GM13976 (cell line): ENCODE data around the gene COL6A1.
A peak's percentile ranks its signal among the peaks of the same experiment; 100 is the strongest.

ENCODE experiments used
- DNase-seq: peaks from one replicate; pipeline ENCODE4 v3.0.0; 2012; ENCODE audit warnings: low spot score
- in situ Hi-C: fragments of 300-500 bp; cut with MboI; formaldehyde crosslinking; loops from one replicate; pipeline ENCODE4 v1.12.0; 2022; ENCODE audit warnings: low sequenced_read_pairs, mixed read lengths, inconsistent platforms; ENCODE audit not compliant: unreplicated experiment
- TF ChIP-seq, protein P1 (sequence below): IDR thresholded peaks from 2 replicates; pipeline ENCODE4 v1.5.1; 2012; ENCODE audit warnings: borderline replicate concordance, mild to moderate bottlenecking; ENCODE audit not compliant: insufficient read depth; ENCODE audit errors: extremely low read depth, missing control alignments, control extremely low read depth

Gene COL6A1

DNA sequence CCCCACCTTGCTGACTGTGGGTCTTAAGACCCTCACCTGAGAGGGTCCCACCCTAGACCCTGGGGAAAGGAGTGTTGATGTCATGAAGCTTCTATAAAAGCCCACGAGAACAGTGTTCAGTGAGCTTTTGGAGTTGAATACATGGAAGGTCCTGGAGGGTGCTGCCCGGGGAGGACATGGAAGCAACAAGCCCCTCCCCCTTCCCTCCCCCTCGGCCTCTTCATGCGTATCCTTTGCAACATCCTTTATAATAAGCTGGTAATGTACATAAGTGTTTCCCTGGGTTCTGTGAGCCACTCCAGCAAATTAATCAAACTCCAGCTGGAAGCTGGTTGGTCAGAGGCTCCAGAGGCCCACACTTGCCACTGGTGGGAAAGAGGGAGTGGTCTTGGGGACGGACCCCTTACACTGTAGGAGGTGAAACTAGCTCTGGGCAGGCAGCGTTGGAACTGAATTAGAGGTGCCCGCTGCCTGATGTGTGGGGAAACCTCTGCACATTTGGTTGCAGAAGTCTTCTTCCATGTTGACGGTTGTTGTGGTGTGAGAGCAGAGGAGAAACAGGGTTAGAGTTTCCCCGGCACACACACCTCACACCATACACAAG, 14.7 kb upstream of the COL6A1 start:
- in situ Hi-C loops: no loop called here
- DNase-seq: no peak

DNA sequence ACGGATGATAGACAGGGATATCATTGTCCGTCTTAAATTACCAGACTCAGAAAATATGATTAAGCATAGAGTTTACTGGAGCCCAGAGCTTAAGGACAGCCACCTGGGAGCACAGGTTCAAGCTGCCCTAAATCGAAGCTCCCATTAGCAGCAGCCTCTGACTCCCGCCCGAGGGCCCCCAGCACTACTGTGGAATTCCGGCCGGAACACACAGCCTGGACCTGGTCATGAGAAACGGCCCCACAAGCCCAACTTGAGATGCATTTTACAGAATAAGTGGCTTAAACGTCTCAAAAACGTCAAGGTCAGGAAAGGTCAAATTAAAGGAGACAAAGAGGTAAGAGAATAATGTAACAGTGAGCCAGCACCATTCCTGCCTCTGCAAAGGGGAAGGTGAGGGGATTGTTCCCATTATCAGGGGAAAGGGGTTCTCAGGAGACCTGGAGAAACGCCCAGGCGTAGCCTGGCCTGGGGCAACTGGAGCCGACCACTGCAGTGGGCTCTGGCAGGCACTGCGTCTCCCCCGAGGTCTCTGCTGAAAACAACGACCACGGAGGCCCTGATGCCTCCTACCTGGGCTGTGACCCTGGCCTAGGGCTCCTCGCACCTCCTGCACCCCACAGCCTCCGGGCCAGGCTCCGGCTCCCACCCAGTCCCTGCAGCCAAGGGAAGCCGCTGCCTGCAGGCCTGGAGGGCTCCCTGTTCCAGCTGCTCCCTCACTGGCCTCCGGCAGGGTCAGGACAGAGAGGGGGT, 11.5 kb upstream of the COL6A1 start:
- in situ Hi-C loops: no loop called here
- TF ChIP-seq, protein P1, sequence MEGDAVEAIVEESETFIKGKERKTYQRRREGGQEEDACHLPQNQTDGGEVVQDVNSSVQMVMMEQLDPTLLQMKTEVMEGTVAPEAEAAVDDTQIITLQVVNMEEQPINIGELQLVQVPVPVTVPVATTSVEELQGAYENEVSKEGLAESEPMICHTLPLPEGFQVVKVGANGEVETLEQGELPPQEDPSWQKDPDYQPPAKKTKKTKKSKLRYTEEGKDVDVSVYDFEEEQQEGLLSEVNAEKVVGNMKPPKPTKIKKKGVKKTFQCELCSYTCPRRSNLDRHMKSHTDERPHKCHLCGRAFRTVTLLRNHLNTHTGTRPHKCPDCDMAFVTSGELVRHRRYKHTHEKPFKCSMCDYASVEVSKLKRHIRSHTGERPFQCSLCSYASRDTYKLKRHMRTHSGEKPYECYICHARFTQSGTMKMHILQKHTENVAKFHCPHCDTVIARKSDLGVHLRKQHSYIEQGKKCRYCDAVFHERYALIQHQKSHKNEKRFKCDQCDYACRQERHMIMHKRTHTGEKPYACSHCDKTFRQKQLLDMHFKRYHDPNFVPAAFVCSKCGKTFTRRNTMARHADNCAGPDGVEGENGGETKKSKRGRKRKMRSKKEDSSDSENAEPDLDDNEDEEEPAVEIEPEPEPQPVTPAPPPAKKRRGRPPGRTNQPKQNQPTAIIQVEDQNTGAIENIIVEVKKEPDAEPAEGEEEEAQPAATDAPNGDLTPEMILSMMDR: no peak
- DNase-seq: no peak

More for the DNA sequence above, 14.7 kb upstream of the COL6A1 start:
- TF ChIP-seq, protein P1: no peak

GRCh38 chr21:45970674-45971615, 10.6 kb upstream of the COL6A1 start:
- peak; percentile 84 for DNase-seq
- TF ChIP-seq, protein P1: peak; percentile 85
- in situ Hi-C loops: no loop called here

DNA sequence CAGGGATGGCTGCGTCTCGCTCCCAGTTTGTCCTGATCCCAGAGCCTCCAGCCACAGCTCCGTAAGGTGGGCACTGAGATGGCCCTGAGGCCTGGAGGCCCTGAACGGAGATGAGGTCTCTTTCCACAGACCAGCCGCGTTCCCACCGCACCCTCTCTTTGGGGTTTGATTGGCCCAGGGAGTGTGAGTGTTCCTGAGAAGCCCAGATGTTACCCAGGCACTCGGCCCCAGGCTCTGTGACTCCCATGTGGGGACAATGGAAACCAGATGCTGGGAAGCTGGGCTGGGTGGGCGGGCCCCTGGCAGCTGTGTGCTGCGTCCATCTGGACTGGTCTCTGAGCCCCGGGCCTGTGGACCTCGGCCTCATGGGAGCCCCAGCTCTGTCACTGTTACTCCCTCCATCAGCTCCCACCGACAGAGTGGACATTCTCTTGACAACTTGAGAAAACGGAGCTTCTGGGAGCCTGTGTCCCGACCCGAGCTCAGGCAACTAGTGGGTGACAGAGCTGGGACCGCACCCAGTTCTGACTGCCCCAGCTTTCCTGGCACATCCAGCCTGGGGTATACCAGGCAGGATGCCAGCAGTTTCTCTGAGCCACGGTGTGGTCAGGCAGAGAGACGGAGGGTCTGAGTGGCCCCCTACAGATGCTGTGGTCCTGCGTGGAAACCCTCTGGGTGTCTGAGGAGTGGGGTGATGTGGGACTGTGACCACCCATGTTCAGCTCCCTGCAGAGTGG, 9.8 kb upstream of the COL6A1 start:
- in situ Hi-C loops: no loop called here
- peak; percentile 32 for DNase-seq
- TF ChIP-seq, protein P1: no peak

DNA sequence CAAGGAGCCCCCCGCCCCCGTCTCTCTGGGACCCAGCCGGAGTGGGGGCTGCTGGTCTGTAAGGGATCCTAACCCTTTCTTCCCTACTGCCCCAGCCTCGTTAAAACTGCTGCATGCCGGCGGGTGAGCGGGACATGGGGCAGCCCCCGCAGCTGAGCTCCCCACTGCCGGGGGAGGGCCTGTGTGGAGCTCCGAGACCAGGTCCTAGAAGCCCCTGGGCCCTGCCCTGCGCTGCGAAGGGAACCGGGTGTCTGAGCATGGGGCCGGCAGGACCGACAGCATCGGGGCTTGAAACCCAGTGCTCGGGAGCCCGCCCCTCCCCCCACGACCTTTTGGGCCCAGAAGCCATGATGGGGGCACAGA, 9.2 kb upstream of the COL6A1 start:
- TF ChIP-seq, protein P1: no peak
- DNase-seq: no peak
- in situ Hi-C loops: no loop called here
